Measurements from ENCODE around the gene HMGA1. TPM values are rescaled to one million over a fixed set of nuclear protein-coding genes. Genes with fewer than 3 reads are reported as not detected.

Gene HMGA1
- total and polyA plus RNA-seq, 10 of the 15 experiments (the other 5 are each of a cell fraction or from before 2014, with no cell fraction given), result 13.4 to 885 (median 508) TPM

DNA sequence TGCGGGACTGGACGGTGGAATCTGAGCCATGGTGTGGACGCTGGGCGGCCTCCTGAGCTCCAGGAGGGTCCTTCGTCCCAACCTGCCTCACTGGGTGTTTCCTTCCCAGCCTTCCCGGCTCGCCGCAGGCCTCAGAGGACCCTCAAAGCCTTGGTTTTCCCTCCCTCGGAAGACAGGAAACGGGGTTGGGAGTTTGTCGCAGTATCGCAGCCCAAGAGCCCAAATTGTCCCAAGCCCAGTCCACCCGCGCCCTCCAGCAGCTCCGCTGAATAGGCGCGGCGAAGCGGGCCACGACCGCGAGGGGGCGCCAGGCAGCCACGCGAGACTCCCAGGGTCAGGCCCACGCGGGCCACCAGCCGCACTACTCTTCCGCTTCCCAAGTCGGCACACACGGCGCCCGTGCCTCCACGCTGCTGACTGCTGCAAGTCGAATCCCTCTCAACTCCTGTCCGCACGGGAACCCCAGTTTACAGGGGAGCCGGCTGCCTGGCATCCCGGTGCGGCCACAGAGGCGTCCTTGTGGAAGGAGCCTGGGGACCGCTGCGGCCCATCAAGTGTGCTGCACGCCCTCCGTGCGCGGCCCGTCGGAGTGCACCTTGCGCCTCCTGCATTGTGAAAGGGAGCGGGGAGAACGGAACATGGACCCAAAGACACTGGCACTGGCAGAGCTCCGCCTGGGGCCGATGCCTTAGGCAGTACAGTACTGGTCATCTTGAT, 40.4 kb upstream of the HMGA1 start (continued):
- TF ChIP-seq, protein P1, sequence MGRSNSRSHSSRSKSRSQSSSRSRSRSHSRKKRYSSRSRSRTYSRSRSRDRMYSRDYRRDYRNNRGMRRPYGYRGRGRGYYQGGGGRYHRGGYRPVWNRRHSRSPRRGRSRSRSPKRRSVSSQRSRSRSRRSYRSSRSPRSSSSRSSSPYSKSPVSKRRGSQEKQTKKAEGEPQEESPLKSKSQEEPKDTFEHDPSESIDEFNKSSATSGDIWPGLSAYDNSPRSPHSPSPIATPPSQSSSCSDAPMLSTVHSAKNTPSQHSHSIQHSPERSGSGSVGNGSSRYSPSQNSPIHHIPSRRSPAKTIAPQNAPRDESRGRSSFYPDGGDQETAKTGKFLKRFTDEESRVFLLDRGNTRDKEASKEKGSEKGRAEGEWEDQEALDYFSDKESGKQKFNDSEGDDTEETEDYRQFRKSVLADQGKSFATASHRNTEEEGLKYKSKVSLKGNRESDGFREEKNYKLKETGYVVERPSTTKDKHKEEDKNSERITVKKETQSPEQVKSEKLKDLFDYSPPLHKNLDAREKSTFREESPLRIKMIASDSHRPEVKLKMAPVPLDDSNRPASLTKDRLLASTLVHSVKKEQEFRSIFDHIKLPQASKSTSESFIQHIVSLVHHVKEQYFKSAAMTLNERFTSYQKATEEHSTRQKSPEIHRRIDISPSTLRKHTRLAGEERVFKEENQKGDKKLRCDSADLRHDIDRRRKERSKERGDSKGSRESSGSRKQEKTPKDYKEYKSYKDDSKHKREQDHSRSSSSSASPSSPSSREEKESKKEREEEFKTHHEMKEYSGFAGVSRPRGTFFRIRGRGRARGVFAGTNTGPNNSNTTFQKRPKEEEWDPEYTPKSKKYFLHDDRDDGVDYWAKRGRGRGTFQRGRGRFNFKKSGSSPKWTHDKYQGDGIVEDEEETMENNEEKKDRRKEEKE (IDR thresholded peaks at IDR 0.05), result no peak
- TF ChIP-seq, protein P2, sequence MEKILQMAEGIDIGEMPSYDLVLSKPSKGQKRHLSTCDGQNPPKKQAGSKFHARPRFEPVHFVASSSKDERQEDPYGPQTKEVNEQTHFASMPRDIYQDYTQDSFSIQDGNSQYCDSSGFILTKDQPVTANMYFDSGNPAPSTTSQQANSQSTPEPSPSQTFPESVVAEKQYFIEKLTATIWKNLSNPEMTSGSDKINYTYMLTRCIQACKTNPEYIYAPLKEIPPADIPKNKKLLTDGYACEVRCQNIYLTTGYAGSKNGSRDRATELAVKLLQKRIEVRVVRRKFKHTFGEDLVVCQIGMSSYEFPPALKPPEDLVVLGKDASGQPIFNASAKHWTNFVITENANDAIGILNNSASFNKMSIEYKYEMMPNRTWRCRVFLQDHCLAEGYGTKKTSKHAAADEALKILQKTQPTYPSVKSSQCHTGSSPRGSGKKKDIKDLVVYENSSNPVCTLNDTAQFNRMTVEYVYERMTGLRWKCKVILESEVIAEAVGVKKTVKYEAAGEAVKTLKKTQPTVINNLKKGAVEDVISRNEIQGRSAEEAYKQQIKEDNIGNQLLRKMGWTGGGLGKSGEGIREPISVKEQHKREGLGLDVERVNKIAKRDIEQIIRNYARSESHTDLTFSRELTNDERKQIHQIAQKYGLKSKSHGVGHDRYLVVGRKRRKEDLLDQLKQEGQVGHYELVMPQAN (conservative IDR thresholded peaks at IDR 0.05), result 0 out of 2 replicates have a peak, but pooled peaks have one; percentile 43
- TF ChIP-seq SIX5 (IDR thresholded peaks at IDR 0.05; ENCODE audit: low read depth, low read length, severe bottlenecking), result no peak
- no peak for TF ChIP-seq BMI1 (IDR thresholded peaks at IDR 0.05; ENCODE audit: borderline replicate concordance)
- TF ChIP-seq TCF7 (IDR thresholded peaks at IDR 0.05; ENCODE audit: borderline replicate concordance), result no peak
- TF ChIP-seq, protein P3, sequence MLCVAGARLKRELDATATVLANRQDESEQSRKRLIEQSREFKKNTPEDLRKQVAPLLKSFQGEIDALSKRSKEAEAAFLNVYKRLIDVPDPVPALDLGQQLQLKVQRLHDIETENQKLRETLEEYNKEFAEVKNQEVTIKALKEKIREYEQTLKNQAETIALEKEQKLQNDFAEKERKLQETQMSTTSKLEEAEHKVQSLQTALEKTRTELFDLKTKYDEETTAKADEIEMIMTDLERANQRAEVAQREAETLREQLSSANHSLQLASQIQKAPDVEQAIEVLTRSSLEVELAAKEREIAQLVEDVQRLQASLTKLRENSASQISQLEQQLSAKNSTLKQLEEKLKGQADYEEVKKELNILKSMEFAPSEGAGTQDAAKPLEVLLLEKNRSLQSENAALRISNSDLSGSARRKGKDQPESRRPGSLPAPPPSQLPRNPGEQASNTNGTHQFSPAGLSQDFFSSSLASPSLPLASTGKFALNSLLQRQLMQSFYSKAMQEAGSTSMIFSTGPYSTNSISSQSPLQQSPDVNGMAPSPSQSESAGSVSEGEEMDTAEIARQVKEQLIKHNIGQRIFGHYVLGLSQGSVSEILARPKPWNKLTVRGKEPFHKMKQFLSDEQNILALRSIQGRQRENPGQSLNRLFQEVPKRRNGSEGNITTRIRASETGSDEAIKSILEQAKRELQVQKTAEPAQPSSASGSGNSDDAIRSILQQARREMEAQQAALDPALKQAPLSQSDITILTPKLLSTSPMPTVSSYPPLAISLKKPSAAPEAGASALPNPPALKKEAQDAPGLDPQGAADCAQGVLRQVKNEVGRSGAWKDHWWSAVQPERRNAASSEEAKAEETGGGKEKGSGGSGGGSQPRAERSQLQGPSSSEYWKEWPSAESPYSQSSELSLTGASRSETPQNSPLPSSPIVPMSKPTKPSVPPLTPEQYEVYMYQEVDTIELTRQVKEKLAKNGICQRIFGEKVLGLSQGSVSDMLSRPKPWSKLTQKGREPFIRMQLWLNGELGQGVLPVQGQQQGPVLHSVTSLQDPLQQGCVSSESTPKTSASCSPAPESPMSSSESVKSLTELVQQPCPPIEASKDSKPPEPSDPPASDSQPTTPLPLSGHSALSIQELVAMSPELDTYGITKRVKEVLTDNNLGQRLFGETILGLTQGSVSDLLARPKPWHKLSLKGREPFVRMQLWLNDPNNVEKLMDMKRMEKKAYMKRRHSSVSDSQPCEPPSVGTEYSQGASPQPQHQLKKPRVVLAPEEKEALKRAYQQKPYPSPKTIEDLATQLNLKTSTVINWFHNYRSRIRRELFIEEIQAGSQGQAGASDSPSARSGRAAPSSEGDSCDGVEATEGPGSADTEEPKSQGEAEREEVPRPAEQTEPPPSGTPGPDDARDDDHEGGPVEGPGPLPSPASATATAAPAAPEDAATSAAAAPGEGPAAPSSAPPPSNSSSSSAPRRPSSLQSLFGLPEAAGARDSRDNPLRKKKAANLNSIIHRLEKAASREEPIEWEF (IDR thresholded peaks at IDR 0.05; ENCODE audit: insufficient replicate concordance, low read depth, low read length), result no peak
- TF ChIP-seq BCL11A (IDR thresholded peaks at IDR 0.05; ENCODE audit: low read depth, low read length), result no peak
- TF ChIP-seq, protein P4, sequence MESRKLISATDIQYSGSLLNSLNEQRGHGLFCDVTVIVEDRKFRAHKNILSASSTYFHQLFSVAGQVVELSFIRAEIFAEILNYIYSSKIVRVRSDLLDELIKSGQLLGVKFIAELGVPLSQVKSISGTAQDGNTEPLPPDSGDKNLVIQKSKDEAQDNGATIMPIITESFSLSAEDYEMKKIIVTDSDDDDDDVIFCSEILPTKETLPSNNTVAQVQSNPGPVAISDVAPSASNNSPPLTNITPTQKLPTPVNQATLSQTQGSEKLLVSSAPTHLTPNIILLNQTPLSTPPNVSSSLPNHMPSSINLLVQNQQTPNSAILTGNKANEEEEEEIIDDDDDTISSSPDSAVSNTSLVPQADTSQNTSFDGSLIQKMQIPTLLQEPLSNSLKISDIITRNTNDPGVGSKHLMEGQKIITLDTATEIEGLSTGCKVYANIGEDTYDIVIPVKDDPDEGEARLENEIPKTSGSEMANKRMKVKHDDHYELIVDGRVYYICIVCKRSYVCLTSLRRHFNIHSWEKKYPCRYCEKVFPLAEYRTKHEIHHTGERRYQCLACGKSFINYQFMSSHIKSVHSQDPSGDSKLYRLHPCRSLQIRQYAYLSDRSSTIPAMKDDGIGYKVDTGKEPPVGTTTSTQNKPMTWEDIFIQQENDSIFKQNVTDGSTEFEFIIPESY (IDR thresholded peaks at IDR 0.05), result no peak
- no peak for TF ChIP-seq TBL1XR1 (IDR thresholded peaks at IDR 0.05; ENCODE audit: low read depth, low read length)
- TF ChIP-seq BACH1 (IDR thresholded peaks at IDR 0.05; ENCODE audit: borderline replicate concordance), result peak; percentile 93
- TF ChIP-seq RELA (IDR thresholded peaks at IDR 0.05; ENCODE audit: borderline replicate concordance, partially characterized antibody), result no peak
- TF ChIP-seq, protein P5, sequence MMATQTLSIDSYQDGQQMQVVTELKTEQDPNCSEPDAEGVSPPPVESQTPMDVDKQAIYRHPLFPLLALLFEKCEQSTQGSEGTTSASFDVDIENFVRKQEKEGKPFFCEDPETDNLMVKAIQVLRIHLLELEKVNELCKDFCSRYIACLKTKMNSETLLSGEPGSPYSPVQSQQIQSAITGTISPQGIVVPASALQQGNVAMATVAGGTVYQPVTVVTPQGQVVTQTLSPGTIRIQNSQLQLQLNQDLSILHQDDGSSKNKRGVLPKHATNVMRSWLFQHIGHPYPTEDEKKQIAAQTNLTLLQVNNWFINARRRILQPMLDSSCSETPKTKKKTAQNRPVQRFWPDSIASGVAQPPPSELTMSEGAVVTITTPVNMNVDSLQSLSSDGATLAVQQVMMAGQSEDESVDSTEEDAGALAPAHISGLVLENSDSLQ (IDR thresholded peaks at IDR 0.05), result no peak
- TF ChIP-seq ZNF217 (IDR thresholded peaks at IDR 0.05), result no peak
- no peak for TF ChIP-seq SUZ12 (IDR thresholded peaks at IDR 0.05; ENCODE audit: unreplicated experiment)
- TF ChIP-seq PAX8 (IDR thresholded peaks at IDR 0.05), result no peak
- TF ChIP-seq HDGF (IDR thresholded peaks at IDR 0.05), result 0 out of 2 replicates have a peak, but pooled peaks have one; percentile 41

Measured in GM12878 (cell line).